Pancreas (tissue), 10 donors: ENCODE results near the gene FMNL2. TPM values are rescaled to one million over a fixed set of nuclear protein-coding genes. Genes with fewer than 3 reads are reported as not detected.

Source experiments
- ATAC-seq, 4 donors: fragments of 200-7000 bp; cut with Tn5 transposase; one replicate each; pipeline versions ENCODE4 v1.8.0 to v1.9.1; 2020; ENCODE audit warnings: mild to moderate bottlenecking in 4 of 4, moderate library complexity in 4 of 4
- DNase-seq, 6 donors: peaks; one replicate each; pipeline ENCODE4 v3.0.0-alpha.2; 2020
- FAIRE-seq: peaks from 2 replicates; lab custom pipeline; 2012; peaks lifted over from hg19 to GRCh38; lab: Jason Lieb, UNC
- H3K27ac ChIP-seq, 4 donors: fragments of 200-600 bp; sonication (generic); 1 replicate in 3 of 4; 2 replicates in 1 of 4; pipeline versions ENCODE4 v1.5.0 to v1.8.0; 2020
- H3K27me3 ChIP-seq, 4 donors: fragments of 200-600 bp; one replicate each; pipeline ENCODE4 v1.8.0; 2021
- H3K36me3 ChIP-seq, 3 donors: fragments of 200-600 bp; sonication (generic) in 1 of 3; one replicate each; pipeline versions ENCODE4 v1.5.0 to v1.8.0; 2020 to 2021
- H3K4me1 ChIP-seq, 3 donors: fragments of 200-600 bp; one replicate each; pipeline ENCODE4 v1.8.0; 2021
- H3K4me3 ChIP-seq, 4 donors: fragments of 200-600 bp; sonication (generic) in 2 of 4; one replicate each; pipeline versions ENCODE4 v1.5.0 to v1.8.0; 2020 to 2021
- H3K9me3 ChIP-seq, 4 donors: fragments of 200-600 bp; one replicate each; pipeline ENCODE4 v1.8.0; 2021
- CTCF ChIP-seq, 4 donors: fragments of 200-600 bp; sonication (generic) in 3 of 4; IDR thresholded peaks; one replicate each; pipeline versions ENCODE4 v1.5.0 to v1.8.0; 2021; ENCODE audit warnings: antibody characterized with exemption in 4 of 4
- WGBS, 2 donors: extraction: QIAGEN DNeasy Blood & Tissue Kit; methylation state at CpG; one replicate each; pipeline ENCODE4 v1.1.7; 2013; 5-methylcytosine and 5-hydroxymethylcytosine counted together
- intact Hi-C, 3 donors: fragments of 100-400 bp; cut with DNase I; formaldehyde crosslinking; loops; one replicate each; pipeline versions ENCODE4 v1.11.1 to v1.14.2; 2022
- polyA plus RNA-seq, 2 donors: library from polyadenylated mRNA; stranded (reverse); fragments of 200-250 nt; gene quantifications; one replicate each; pipeline ENCODE4 v1.2.3, GENCODE V29; 2013
- total RNA-seq, 6 donors: library from RNA; stranded (reverse); fragmentation: NEBNext Ultra II Directional in 4 of 6; extraction: Animal tissue kit (Norgen Biotek cat#: 25700) in 4 of 6; gene quantifications; one replicate each; pipeline versions ENCODE4 v1.2.1 to v1.2.4, GENCODE V29; 2021 to 2023
- donor health status: healthy with polysubstance abuse.
- donor health status: DM: no; HTN: no; CAD: no; lungs with moderate emphysema.
- donor health status: DM: no; HTN: no; CAD: no.
- donor health status: control.
- donor health status: control.
- donor health status: Bipolar disorder and iron deficiency.
- donor health status: DM: yes; HTN: yes; CAD: no.
- donor health status: DM: no; HTN: no; CAD: no.
- donor health status: DM: no; HTN: no; CAD: no.
- donor health status: DM: yes; HTN: yes; CAD: no.

FMNL2 gene
- total and polyA plus RNA-seq, 8 donors: 7.5 to 22.3 (median 11.3) TPM

GRCh38 chr2:152354909-152355308, 19.9 kb downstream of the FMNL2 start:
- Histone ChIP-seq H3K9me3 (no peaks in the 10 kb centered on the region), H3K27me3 (no peaks in the 10 kb centered on the region), H3K4me3 (no peak overlapping the region), H3K27ac (no peak overlapping the region), H3K36me3 (no peaks in the 10 kb centered on the region), H3K4me1 (no peaks in the 10 kb centered on the region)
- intact Hi-C loops: no loop called here
- FAIRE-seq (no peak), DNase-seq (no peak), ATAC-seq (no peak)
- WGBS, 2 donors: 62 to 69% methylated on average over 3 of the region's 3 CpGs
- TF ChIP-seq CTCF (IDR thresholded peaks at IDR 0.05): no peak

- ATAC-seq (no peak), FAIRE-seq (no peak)
- H3K36me3 ChIP-seq: no peaks in the 10 kb centered on the region
Observed at GRCh38 chr2:152355409-152355831, 20.4 kb downstream of the FMNL2 start.

GRCh38 chr2:152359573-152360363, 24.8 kb downstream of the FMNL2 start:
- intact Hi-C loops: no loop called here
- FAIRE-seq (no peak), DNase-seq (no peak), ATAC-seq (no peak)
- Histone ChIP-seq H3K4me1 (no peaks in the 10 kb centered on the region), H3K36me3 (no peaks in the 10 kb centered on the region), H3K4me3 (no peak overlapping the region), H3K9me3 (no peaks in the 10 kb centered on the region), H3K27ac (no peak overlapping the region), H3K27me3 (no peaks in the 10 kb centered on the region)
- TF ChIP-seq CTCF (IDR thresholded peaks at IDR 0.05): no peak
- 87% methylated on average over 6 of the region's 6 CpGs for WGBS, 2 donors

More at GRCh38 chr2:152355409-152355831, 20.4 kb downstream of the FMNL2 start:
- Histone ChIP-seq H3K27ac (no peak overlapping the region), H3K9me3 (no peaks in the 10 kb centered on the region), H3K27me3 (no peaks in the 10 kb centered on the region), H3K4me1 (no peaks in the 10 kb centered on the region), H3K4me3 (no peak overlapping the region)
- intact Hi-C loops: no loop called here
- no peak for TF ChIP-seq CTCF (IDR thresholded peaks at IDR 0.05)
- 78 to 79% methylated on average over 2 of the region's 2 CpGs for WGBS, 2 donors
- no peak for DNase-seq

GRCh38 chr2:152363936-152364335, 29.0 kb downstream of the FMNL2 start:
- H3K27ac ChIP-seq: no peak overlapping the region
- no peak for TF ChIP-seq CTCF (IDR thresholded peaks at IDR 0.05)
- H3K9me3 ChIP-seq: no peaks in the 10 kb centered on the region
- no peaks in the 10 kb centered on the region for H3K36me3 ChIP-seq
- no peaks in the 10 kb centered on the region for H3K27me3 ChIP-seq
- DNase-seq (no peak), FAIRE-seq (no peak), ATAC-seq (no peak)
- peaks cover 0 to under 1% (median 0%) of the 10 kb centered on the region in 3 donors for H3K4me1 ChIP-seq
- intact Hi-C loops: no loop called here
- 94 to 97% methylated on average over 1 of the region's 1 CpG for WGBS, 2 donors
- no peak overlapping the region for H3K4me3 ChIP-seq
